Osteoblast (primary cell): ENCODE measurements around the gene SH3TC2. TPM values are rescaled to one million over a fixed set of nuclear protein-coding genes. Genes with fewer than 3 reads are reported as not detected.

Experiments
- DNase-seq: peaks from one replicate; pipeline ENCODE4 v3.0.0; 2011; ENCODE audit warnings: low spot score, mixed read lengths; ENCODE audit not compliant: insufficient read length; ENCODE audit errors: missing footprints
- H2AFZ ChIP-seq: 2 replicates; pipeline ENCODE4 v1.6.0; 2011; ENCODE audit warnings: mild to moderate bottlenecking, low read length
- H3K27ac ChIP-seq: 2 replicates; pipeline ENCODE4 v1.5.1; 2011; ENCODE audit warnings: mild to moderate bottlenecking, low read depth, low read length, moderate library complexity
- H3K27me3 ChIP-seq: 2 replicates; pipeline ENCODE4 v1.6.0; 2012; ENCODE audit warnings: mild to moderate bottlenecking, control low read depth, inconsistent platforms, low read length, moderate library complexity; ENCODE audit not compliant: insufficient read depth
- H3K36me3 ChIP-seq: 2 replicates; pipeline ENCODE4 v1.5.1; 2011; ENCODE audit warnings: mild to moderate bottlenecking, low read length, control low read depth, moderate library complexity; ENCODE audit not compliant: insufficient read depth
- H3K4me1 ChIP-seq: 2 replicates; pipeline ENCODE4 v1.5.1; 2011; ENCODE audit warnings: mild to moderate bottlenecking, low read length, control low read depth, moderate library complexity; ENCODE audit not compliant: insufficient read depth
- H3K4me2 ChIP-seq: 2 replicates; pipeline ENCODE4 v1.6.0; 2011; ENCODE audit warnings: mild to moderate bottlenecking, low read length; ENCODE audit not compliant: insufficient read depth
- H3K4me3 ChIP-seq: fragments of 200-600 bp; sonication (generic); 3 replicates; pipeline ENCODE4 v1.5.1; 2012; ENCODE audit warnings: mild to moderate bottlenecking, low read length, inconsistent platforms; ENCODE audit not compliant: insufficient read depth
- H3K79me2 ChIP-seq: 2 replicates; pipeline ENCODE4 v1.6.0; 2012; ENCODE audit warnings: mild to moderate bottlenecking, low read length, control low read depth, inconsistent platforms; ENCODE audit not compliant: insufficient read depth
- H3K9me3 ChIP-seq: 2 replicates; pipeline ENCODE4 v1.5.1; 2011; ENCODE audit warnings: low read depth, low read length, control low read depth
- H4K20me1 ChIP-seq: 2 replicates; pipeline ENCODE4 v1.6.0; 2012; ENCODE audit warnings: mild to moderate bottlenecking, low read length, control low read depth; ENCODE audit not compliant: insufficient read depth
- total RNA-seq: library from RNA; depleted of rRNA; stranded (reverse); fragments of >200 nt; gene quantifications from 2 replicates; pipeline ENCODE4 v1.2.3, GENCODE V29; 2012
- TF ChIP-seq, protein P1 (sequence below): IDR thresholded peaks from 2 replicates; pipeline ENCODE4 v1.5.1; 2011; ENCODE audit warnings: mild to moderate bottlenecking, low read depth, low read length, moderate library complexity; ENCODE audit errors: extremely low read depth

The SH3TC2 gene
- total RNA-seq, 1 donor, result 0.72 TPM

GRCh38 chr5:149024943-149025342 is 37.9 kb downstream of the SH3TC2 start:
- DNase-seq, result peak; percentile 19
- no peak overlapping the region for H3K4me2 ChIP-seq
- TF ChIP-seq, protein P1, sequence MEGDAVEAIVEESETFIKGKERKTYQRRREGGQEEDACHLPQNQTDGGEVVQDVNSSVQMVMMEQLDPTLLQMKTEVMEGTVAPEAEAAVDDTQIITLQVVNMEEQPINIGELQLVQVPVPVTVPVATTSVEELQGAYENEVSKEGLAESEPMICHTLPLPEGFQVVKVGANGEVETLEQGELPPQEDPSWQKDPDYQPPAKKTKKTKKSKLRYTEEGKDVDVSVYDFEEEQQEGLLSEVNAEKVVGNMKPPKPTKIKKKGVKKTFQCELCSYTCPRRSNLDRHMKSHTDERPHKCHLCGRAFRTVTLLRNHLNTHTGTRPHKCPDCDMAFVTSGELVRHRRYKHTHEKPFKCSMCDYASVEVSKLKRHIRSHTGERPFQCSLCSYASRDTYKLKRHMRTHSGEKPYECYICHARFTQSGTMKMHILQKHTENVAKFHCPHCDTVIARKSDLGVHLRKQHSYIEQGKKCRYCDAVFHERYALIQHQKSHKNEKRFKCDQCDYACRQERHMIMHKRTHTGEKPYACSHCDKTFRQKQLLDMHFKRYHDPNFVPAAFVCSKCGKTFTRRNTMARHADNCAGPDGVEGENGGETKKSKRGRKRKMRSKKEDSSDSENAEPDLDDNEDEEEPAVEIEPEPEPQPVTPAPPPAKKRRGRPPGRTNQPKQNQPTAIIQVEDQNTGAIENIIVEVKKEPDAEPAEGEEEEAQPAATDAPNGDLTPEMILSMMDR, result no peak

DNA sequence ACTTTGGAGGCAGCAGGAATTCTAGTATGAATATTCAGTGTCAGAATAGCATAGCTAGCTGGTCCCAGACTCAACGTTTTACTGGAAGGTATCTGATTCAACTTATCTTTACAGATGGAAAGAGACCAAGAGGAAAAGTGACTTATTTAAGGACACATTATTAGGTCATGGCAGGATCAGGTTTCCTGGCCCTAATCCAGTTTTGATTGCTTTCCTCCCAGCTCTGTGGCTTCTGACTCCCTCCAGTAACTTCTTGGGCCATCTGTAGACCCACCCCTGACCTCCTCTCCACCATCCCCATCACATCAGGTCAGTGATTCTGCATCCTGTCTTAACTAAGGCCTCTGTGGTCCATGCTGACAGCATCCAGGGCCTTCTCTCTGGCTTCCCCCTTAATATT is 38.4 kb downstream of the SH3TC2 start:
- no peak overlapping the region for H3K27ac ChIP-seq
- H2AFZ ChIP-seq, result no peak overlapping the region
- no peaks in the 10 kb centered on the region for H3K27me3 ChIP-seq
- no peaks in the 10 kb centered on the region for H3K4me1 ChIP-seq
- no peak overlapping the region for H3K4me2 ChIP-seq
- peak; percentile 82 for DNase-seq
- H3K79me2 ChIP-seq, result no peaks in the 10 kb centered on the region
- no peaks in the 10 kb centered on the region for H4K20me1 ChIP-seq
- no peaks in the 10 kb centered on the region for H3K36me3 ChIP-seq
- no peaks in the 10 kb centered on the region for H3K9me3 ChIP-seq
- TF ChIP-seq, protein P1, result no peak
- no peak overlapping the region for H3K4me3 ChIP-seq

More at GRCh38 chr5:149024943-149025342, 37.9 kb downstream of the SH3TC2 start:
- Histone ChIP-seq H3K79me2 (no peaks in the 10 kb centered on the region), H3K4me1 (no peaks in the 10 kb centered on the region), H3K27ac (no peak overlapping the region), H3K27me3 (no peaks in the 10 kb centered on the region), H4K20me1 (no peaks in the 10 kb centered on the region), H3K36me3 (no peaks in the 10 kb centered on the region), H3K9me3 (no peaks in the 10 kb centered on the region), H3K4me3 (no peak overlapping the region), H2AFZ (no peak overlapping the region)

DNA sequence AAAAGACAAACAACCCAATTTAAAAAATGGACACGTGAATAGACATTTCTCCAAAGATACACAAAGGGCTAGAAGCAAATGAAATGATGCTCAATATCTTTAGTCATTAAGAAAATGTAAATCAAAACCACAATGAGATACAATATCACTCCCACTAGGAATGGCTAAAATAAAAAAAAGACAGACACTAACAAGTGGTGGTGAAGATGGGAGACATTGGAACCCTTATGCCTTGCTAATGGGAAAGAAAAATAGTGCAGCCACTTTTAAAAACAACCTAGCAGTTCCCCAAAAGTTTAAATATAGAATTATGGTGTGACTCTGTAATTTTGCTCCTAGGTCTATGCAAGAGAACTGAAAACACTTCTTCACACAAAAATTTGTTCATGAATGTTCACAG is 40.7 kb downstream of the SH3TC2 start:
- no peak for DNase-seq
- H3K4me3 ChIP-seq, result no peak overlapping the region
- H3K9me3 ChIP-seq, result no peaks in the 10 kb centered on the region
- H2AFZ ChIP-seq, result no peak overlapping the region
- no peak overlapping the region for H3K27ac ChIP-seq
- no peaks in the 10 kb centered on the region for H3K4me1 ChIP-seq
- no peaks in the 10 kb centered on the region for H3K36me3 ChIP-seq
- no peak overlapping the region for H3K4me2 ChIP-seq
- TF ChIP-seq, protein P1, result no peak
- no peaks in the 10 kb centered on the region for H3K27me3 ChIP-seq
- H3K79me2 ChIP-seq, result no peaks in the 10 kb centered on the region
- no peaks in the 10 kb centered on the region for H4K20me1 ChIP-seq

- H3K4me2 ChIP-seq, result no peak overlapping the region
- TF ChIP-seq, protein P1, result no peak
Measured at GRCh38 chr5:149019679-149020078, 43.2 kb downstream of the SH3TC2 start.

More at GRCh38 chr5:149019679-149020078, 43.2 kb downstream of the SH3TC2 start:
- Histone ChIP-seq H3K4me3 (no peak overlapping the region), H3K27me3 (no peaks in the 10 kb centered on the region), H2AFZ (peak overlapping the region; percentile 38), H3K79me2 (no peaks in the 10 kb centered on the region), H3K4me1 (no peaks in the 10 kb centered on the region), H3K27ac (no peak overlapping the region), H3K36me3 (no peaks in the 10 kb centered on the region), H4K20me1 (no peaks in the 10 kb centered on the region), H3K9me3 (no peaks in the 10 kb centered on the region)
- DNase-seq, result no peak
